Ovary (tissue), 3 donors: ENCODE results near the gene NEMP2.

ENCODE experiments used
- CTCF ChIP-seq, 3 donors: fragments of 450-650 bp in 2 of 3; fragments of 200-600 bp in 1 of 3; IDR thresholded peaks; one replicate each; pipeline versions ENCODE4 v1.5.1 to v1.8.0; 2016 to 2022; ENCODE audit warnings: antibody characterized with exemption in 3 of 3, mild to moderate bottlenecking in 1 of 3
- POLR2A ChIP-seq: fragments of 450-650 bp; IDR thresholded peaks from one replicate; pipeline ENCODE4 v1.6.1; 2017; ENCODE audit warnings: antibody characterized with exemption, mild to moderate bottlenecking, moderate library complexity
- donor health status: DM: no; HTN: no; CAD: no.

- no peak for TF ChIP-seq CTCF (IDR thresholded peaks at IDR 0.05)
- TF ChIP-seq POLR2A: no peak
Measured at GRCh38 chr2:190583507-190584337, 49.2 kb upstream of the NEMP2 start.
